ENCODE results near the gene HDAC10.

The HDAC10 gene

GRCh38 chr22:50219800-50220602, 31.1 kb downstream of the HDAC10 start:
- in situ Hi-C loops (cut with MboI; ENCODE audit: low sequenced_read_pairs): loop anchor here (25.0 kb wide), 1 partner anchor 283 kb away; no protein-coding TSS in a partner anchor

GRCh38 chr22:50218996-50219727, 31.9 kb downstream of the HDAC10 start:
- in situ Hi-C loops (cut with MboI; ENCODE audit: low sequenced_read_pairs): loop anchor here (25.0 kb wide), 1 partner anchor 282 kb away; no protein-coding TSS in a partner anchor

GRCh38 chr22:50218153-50218995, 32.7 kb downstream of the HDAC10 start:
- in situ Hi-C loops (cut with MboI; ENCODE audit: low sequenced_read_pairs): loop anchor here (25.0 kb wide), 1 partner anchor 281 kb away; no protein-coding TSS in a partner anchor

- in situ Hi-C loops (cut with MboI; ENCODE audit: low sequenced_read_pairs): loop anchor here (25.0 kb wide), 1 partner anchor 280 kb away; no protein-coding TSS in a partner anchor
Measured at GRCh38 chr22:50217543-50218152, 33.4 kb downstream of the HDAC10 start.

- in situ Hi-C loops (cut with MboI; ENCODE audit: low sequenced_read_pairs): loop anchor here (25.0 kb wide), 1 partner anchor 280 kb away; no protein-coding TSS in a partner anchor
Measured at GRCh38 chr22:50216684-50217520, 34.2 kb downstream of the HDAC10 start.

GRCh38 chr22:50216055-50216683, 34.9 kb downstream of the HDAC10 start:
- in situ Hi-C loops (cut with MboI; ENCODE audit: low sequenced_read_pairs): loop anchor here (25.0 kb wide), 1 partner anchor 279 kb away; no protein-coding TSS in a partner anchor

GRCh38 chr22:50215297-50216054, 35.6 kb downstream of the HDAC10 start:
- in situ Hi-C loops (cut with MboI; ENCODE audit: low sequenced_read_pairs): loop anchor here (25.0 kb wide), 1 partner anchor 278 kb away; no protein-coding TSS in a partner anchor

GRCh38 chr22:50213263-50213662, 37.8 kb downstream of the HDAC10 start:
- in situ Hi-C loops (cut with MboI; ENCODE audit: low sequenced_read_pairs): loop anchor here (25.0 kb wide), 1 partner anchor 276 kb away; no protein-coding TSS in a partner anchor

- in situ Hi-C loops (cut with MboI; ENCODE audit: low sequenced_read_pairs): loop anchor here (25.0 kb wide), 1 partner anchor 274 kb away; no protein-coding TSS in a partner anchor
Measured at GRCh38 chr22:50211147-50211546, 39.9 kb downstream of the HDAC10 start.

GRCh38 chr22:50210378-50211139, 40.5 kb downstream of the HDAC10 start:
- in situ Hi-C loops (cut with MboI; ENCODE audit: low sequenced_read_pairs): loop anchor here (25.0 kb wide), 1 partner anchor 273 kb away; no protein-coding TSS in a partner anchor

- in situ Hi-C loops (cut with MboI; ENCODE audit: low sequenced_read_pairs): loop anchor here (25.0 kb wide), 1 partner anchor 273 kb away; no protein-coding TSS in a partner anchor
Measured at GRCh38 chr22:50209893-50210292, 41.2 kb downstream of the HDAC10 start.

- in situ Hi-C loops (cut with MboI; ENCODE audit: low sequenced_read_pairs): loop anchor here (25.0 kb wide), 1 partner anchor 272 kb away; no protein-coding TSS in a partner anchor
Measured at GRCh38 chr22:50208939-50209892, 41.8 kb downstream of the HDAC10 start.

GRCh38 chr22:50208430-50208938, 42.6 kb downstream of the HDAC10 start:
- in situ Hi-C loops (cut with MboI; ENCODE audit: low sequenced_read_pairs): loop anchor here (25.0 kb wide), 1 partner anchor 271 kb away; no protein-coding TSS in a partner anchor

- in situ Hi-C loops (cut with MboI; ENCODE audit: low sequenced_read_pairs): loop anchor here (25.0 kb wide), 1 partner anchor 270 kb away; no protein-coding TSS in a partner anchor
Measured at GRCh38 chr22:50207383-50208140, 43.5 kb downstream of the HDAC10 start.

- in situ Hi-C loops (cut with MboI; ENCODE audit: low sequenced_read_pairs): loop anchor here (25.0 kb wide), 1 partner anchor 269 kb away; no protein-coding TSS in a partner anchor
Measured at GRCh38 chr22:50206599-50206998, 44.5 kb downstream of the HDAC10 start.
